NCI-H226 (cell line): Measurements from ENCODE around the gene NR3C2.

Experiments
- DNase-seq: peaks from one replicate; pipeline ENCODE4 v3.0.0-alpha.2; 2015

Gene NR3C2

GRCh38 chr4:148434075-148434773, 8.0 kb downstream of the NR3C2 start:
- no peak for DNase-seq

DNA sequence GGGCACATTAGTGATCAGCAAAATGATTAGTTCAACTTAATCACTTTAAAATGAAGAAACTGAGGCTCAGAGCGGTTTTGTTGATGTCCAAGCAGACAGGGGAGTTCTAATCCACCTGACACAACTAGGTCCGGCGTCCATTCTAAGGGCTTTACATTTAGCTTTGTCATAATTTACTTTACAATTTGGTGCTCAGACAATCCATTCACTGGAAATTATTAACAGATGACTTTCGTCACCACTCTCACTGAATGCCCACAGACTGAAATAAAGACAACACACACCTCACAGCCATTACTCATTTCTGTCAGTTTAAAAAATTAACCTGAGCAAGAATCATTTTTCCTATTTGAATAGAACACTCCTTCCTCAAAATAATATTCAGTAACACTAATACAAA, 10.8 kb downstream of the NR3C2 start:
- no peak for DNase-seq

- DNase-seq, result no peak
These were observed 11.4 kb downstream of the NR3C2 start for GRCh38 chr4:148430854-148431253.

GRCh38 chr4:148429206-148429605, 13.0 kb downstream of the NR3C2 start:
- no peak for DNase-seq

GRCh38 chr4:148426643-148427042, 15.6 kb downstream of the NR3C2 start:
- DNase-seq, result no peak

- no peak for DNase-seq
These were observed 16.7 kb downstream of the NR3C2 start for GRCh38 chr4:148425327-148426110.

DNA sequence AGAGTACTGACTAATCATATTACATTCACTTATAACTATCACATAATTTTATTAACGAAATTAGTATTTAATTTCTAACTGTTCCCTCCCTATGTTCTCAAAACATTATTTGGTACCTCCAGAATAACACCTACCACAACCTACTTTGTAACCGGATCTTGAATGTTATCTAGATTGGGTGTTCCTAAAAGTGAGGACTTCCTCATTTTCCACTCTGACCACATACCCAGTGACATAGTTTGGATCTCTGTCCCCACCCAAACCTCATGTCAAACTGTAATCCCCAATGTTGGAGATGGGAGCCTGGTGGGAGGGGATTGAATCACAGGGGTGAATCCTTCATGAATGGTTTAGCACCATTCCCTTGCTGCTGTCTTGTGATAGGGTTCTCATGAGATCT, 21.8 kb downstream of the NR3C2 start:
- DNase-seq, result no peak

DNA sequence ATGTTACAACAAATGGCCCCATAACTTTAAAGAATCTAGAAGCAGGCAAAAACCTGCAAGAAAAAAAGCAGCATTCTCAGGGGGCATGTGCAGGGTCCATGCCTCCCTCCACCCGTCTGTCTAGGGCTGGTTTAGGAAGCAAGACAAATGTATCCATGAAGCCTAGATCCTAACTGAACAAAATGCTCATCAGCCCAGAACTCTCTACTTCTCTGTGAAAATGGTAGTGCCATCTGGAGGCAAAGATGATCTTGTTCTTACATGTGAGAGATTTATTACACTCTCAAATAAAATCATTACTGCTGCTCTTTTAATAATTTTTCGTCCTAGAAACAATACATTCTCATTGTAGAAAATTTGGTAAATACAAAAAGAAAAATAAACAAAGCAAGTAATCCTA, 26.7 kb downstream of the NR3C2 start:
- DNase-seq, result no peak

- no peak for DNase-seq
These were observed 29.7 kb downstream of the NR3C2 start for GRCh38 chr4:148412460-148412994.

GRCh38 chr4:148405161-148405893, 36.9 kb downstream of the NR3C2 start:
- no peak for DNase-seq

GRCh38 chr4:148398988-148399387, 43.2 kb downstream of the NR3C2 start:
- DNase-seq, result no peak

DNA sequence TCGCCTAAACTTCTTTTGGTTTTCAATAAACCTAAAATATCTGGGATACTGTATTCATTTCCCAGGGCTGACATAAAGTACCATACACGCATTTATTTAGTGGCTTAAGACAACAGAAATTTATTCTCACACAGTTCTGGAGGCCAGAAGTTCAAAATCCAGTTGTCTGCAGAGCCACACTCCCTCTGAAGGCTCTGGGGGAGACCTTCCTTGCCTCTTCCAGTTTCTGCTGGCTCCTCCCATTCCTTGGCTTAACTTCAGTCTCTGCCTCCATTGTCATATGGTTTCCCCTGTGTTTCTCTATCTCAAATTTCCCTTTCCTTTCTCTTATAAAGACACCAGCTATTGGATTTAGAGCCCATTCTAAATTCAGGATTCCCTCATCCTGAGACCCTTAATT, 44.4 kb downstream of the NR3C2 start:
- no peak for DNase-seq

DNA sequence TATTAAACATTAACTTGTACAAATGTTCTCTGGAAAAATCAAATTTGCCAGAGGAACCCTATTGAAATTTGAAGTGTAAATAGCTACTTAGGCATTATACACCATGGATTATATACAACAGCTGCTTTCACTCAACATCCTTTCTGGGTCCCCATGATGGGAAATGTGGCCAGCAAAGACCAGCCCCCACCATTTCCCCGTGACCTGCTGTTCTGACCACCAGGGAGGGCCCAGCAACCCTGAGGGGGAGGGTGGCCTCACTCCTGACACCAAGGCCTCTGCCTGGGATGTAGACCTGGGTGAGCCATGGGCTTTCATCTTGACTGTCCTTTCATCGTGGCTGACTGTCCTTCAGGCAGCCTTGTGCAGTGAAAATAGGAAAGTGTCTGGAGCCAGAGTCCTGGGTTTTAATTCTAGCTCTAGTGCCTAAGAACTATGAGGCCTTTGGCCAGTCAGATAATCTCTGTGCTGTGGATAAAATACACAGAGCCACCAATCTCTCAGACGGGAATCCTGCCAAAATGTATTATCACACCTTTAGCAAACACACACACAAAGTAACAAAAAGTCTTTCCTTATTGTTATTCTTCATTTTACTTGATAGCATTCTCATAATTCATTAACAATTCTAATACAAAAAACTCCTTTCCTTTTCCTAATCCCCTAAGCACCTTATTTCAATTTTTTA, 45.1 kb downstream of the NR3C2 start:
- no peak for DNase-seq

GRCh38 chr4:148395771-148396170, 46.4 kb downstream of the NR3C2 start:
- DNase-seq, result no peak

- no peak for DNase-seq
These were observed 51.2 kb downstream of the NR3C2 start for GRCh38 chr4:148391056-148391455.

GRCh38 chr4:148390311-148390710, 51.9 kb downstream of the NR3C2 start:
- no peak for DNase-seq

DNA sequence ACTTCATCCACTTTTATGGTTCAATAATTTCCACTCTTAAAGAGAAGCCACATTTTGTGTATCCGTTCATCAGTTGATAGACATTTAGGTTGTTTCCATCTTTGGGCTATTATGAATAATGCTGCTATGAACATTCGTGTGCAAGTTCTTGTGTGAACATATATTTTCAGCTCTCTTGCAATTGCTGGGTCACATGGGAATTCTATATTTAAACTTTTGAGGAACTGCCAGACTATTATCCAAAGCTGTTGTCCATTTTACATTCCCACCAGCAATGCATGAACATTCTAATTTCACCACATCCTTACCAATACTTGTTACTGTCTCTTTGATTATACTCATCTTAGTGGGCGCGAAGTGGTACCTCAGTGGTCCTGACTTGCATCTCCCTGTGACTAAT, 61.9 kb downstream of the NR3C2 start:
- DNase-seq, result no peak

DNA sequence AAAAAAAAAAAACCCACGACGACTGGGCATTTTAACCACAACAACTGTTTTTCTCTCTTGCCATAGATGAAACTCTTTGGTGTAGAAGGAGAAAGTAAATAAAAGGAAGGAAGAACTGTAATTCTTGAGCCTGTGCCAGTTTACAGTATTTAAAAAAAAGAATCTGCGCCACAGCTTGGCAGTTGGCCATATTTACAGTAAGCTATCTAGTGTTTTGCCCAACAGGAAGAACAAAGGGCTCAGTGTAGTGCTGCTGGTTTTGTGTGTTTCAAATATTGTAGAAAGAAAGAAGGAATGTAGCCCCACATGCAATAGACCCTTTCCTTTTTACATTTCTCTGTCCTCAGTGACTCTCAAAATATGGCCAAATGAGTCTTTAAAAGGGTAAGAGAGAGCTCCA, 66.1 kb downstream of the NR3C2 start:
- DNase-seq, result peak; percentile 63

DNA sequence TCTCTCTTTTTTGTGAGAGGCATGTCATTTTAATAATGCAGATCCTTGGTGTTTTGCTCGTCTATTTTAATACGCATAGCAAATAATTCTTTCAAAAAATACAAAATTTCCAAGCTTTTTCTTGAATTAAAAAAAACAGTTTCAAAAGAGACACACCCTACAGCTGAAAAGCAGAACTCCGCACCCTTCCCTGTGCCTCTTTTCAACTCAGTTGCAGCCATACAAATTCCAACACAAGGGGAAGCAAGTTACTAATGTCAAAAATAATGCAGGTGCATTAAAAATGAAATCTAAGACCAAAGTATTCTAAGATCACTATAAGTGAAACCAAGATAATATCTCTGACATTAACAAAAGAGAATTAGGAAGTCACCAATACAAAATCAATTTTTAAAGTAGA, 66.6 kb downstream of the NR3C2 start:
- DNase-seq, result no peak

DNA sequence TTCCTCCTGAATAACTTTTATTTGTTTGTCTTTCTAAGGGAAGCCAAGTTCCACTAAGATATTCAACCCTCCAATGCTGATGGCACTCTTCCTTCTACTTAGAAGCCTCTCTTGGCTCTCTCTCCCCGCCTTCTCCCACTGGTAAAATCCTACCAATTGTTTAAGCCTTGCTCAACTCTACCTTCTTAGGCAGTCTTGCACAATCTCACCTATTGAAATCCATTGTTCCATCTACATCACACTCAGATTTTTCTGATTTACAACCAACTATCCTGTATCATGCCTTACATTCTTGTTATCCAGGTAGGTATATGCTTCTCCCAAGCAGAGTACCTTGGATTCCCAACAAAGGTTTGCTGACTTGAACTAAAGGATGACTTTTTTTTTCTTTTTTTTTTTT, 69.1 kb downstream of the NR3C2 start:
- no peak for DNase-seq

GRCh38 chr4:148369919-148370318, 72.3 kb downstream of the NR3C2 start:
- DNase-seq, result no peak

DNA sequence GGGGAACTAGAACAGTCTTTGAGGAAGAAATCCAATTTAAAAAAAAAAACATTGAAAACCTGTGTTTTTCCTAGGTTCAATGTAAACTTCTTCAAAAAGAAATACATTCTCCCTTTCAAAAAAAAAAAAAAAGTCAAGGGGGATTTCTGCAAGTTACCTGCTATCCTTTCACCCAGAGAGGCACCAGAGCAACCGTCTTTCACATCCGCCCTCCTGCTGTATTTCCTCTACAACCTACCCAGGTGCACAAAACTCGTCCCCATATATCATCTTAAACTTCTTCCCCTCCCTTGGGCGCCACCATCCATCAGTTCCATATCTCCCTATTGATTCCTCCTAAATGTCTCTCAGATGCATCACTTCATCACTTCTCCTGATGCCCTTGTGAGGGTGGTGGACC, 74.5 kb downstream of the NR3C2 start:
- DNase-seq, result no peak

- DNase-seq, result no peak
These were observed 76.0 kb downstream of the NR3C2 start for GRCh38 chr4:148366251-148366650.
